CD4-positive, CD25-positive, alpha-beta regulatory T cell (primary cell): ENCODE data around the gene TLL1. TPM values are rescaled to one million over a fixed set of nuclear protein-coding genes. Genes with fewer than 3 reads are reported as not detected.

ENCODE experiments used
- ATAC-seq, 2 donors: fragments of 150-1000 bp; cut with Tn5 transposase; one replicate each; pipeline ENCODE4 v1.10.0; 2021; ENCODE audit warnings: low read depth in 2 of 2, moderate number of reproducible peaks in 2 of 2, moderate library complexity in 1 of 2
- DNase-seq, 3 donors: peaks; one replicate each; pipeline versions ENCODE4 v3.0.0 to v3.0.0-alpha.2; 2012 to 2022; ENCODE audit warnings: mixed read lengths in 1 of 3
- H3K27ac ChIP-seq: one replicate; pipeline ENCODE4 v1.7.0; 2013; ENCODE audit warnings: mild to moderate bottlenecking, low read length; ENCODE audit not compliant: insufficient read depth, poor library complexity, severe bottlenecking
- H3K27me3 ChIP-seq: one replicate; pipeline ENCODE4 v1.7.0; 2013; ENCODE audit warnings: low read length; ENCODE audit not compliant: control insufficient read depth, insufficient read depth
- H3K36me3 ChIP-seq: one replicate; pipeline ENCODE4 v1.7.0; 2013; ENCODE audit warnings: mild to moderate bottlenecking, low read length, moderate library complexity; ENCODE audit not compliant: control insufficient read depth, insufficient read depth
- H3K4me1 ChIP-seq: 2 replicates; pipeline ENCODE4 v1.7.0; 2013; ENCODE audit warnings: mild to moderate bottlenecking, low read length; ENCODE audit not compliant: insufficient read depth, control insufficient read depth, poor library complexity, severe bottlenecking
- H3K4me3 ChIP-seq: one replicate; pipeline ENCODE4 v1.7.0; 2013; ENCODE audit warnings: low read depth, mild to moderate bottlenecking, low read length, moderate library complexity
- H3K9me3 ChIP-seq, 2 experiments: 1 replicate in 1 of 2; 2 replicates in 1 of 2; pipeline ENCODE4 v1.7.0; 2013; ENCODE audit warnings: low read length in 2 of 2, mild to moderate bottlenecking in 1 of 2, moderate library complexity in 1 of 2; ENCODE audit not compliant: control insufficient read depth in 2 of 2
- H3K27ac Mint-ChIP-seq, 3 donors: one replicate each; pipeline ENCODE4 v1.8.0; 2020 to 2022; ENCODE audit warnings: mild to moderate bottlenecking in 3 of 3, mixed read lengths in 3 of 3, moderate library complexity in 2 of 3
- H3K27me3 Mint-ChIP-seq: one replicate; pipeline ENCODE4 v1.8.0; 2022; ENCODE audit warnings: mild to moderate bottlenecking, mixed read lengths
- H3K36me3 Mint-ChIP-seq: one replicate; pipeline ENCODE4 v1.8.0; 2020; ENCODE audit warnings: mixed read lengths
- H3K4me1 Mint-ChIP-seq, 4 donors: one replicate each; pipeline ENCODE4 v1.8.0; 2020 to 2022; ENCODE audit warnings: mixed read lengths in 4 of 4, mild to moderate bottlenecking in 1 of 4
- H3K4me3 Mint-ChIP-seq, 4 donors: one replicate each; pipeline ENCODE4 v1.8.0; 2020 to 2022; ENCODE audit warnings: mild to moderate bottlenecking in 4 of 4, mixed read lengths in 4 of 4, moderate library complexity in 3 of 4
- H3K9me3 Mint-ChIP-seq, 7 donors: one replicate each; pipeline ENCODE4 v1.8.0; 2020 to 2022; ENCODE audit warnings: mixed read lengths in 7 of 7, mild to moderate bottlenecking in 3 of 7, moderate library complexity in 2 of 7
- polyA plus RNA-seq, 4 donors: library from polyadenylated mRNA; unstranded; fragments of 300-500 nt; fragmentation: Illumina TruSeq; gene quantifications; one replicate each; pipeline ENCODE4 v1.2.3, GENCODE V29; 2021
- total RNA-seq: library from RNA; stranded (reverse); gene quantifications from one replicate; pipeline ENCODE4 v1.2.3, GENCODE V29; 2022

TLL1 gene
- total and polyA plus RNA-seq, 5 donors from 2014 or later: not detected

GRCh38 chr4:166034965-166035364 is 161.9 kb downstream of the TLL1 start:
- H3K27me3 Mint-ChIP-seq: peaks cover 1% of the 10 kb centered on the region
- H3K4me3 Mint-ChIP-seq: no peak overlapping the region
- H3K9me3 Mint-ChIP-seq: peaks cover 0 to 7% (median 0%) of the 10 kb centered on the region in 7 donors
- Histone ChIP-seq H3K36me3 (no peaks in the 10 kb centered on the region), H3K4me3 (no peak overlapping the region), H3K27me3 (no peaks in the 10 kb centered on the region), H3K27ac (no peak overlapping the region), H3K4me1 (no peaks in the 10 kb centered on the region), H3K9me3 (no peaks in the 10 kb centered on the region)
- H3K27ac Mint-ChIP-seq: no peak overlapping the region
- no peaks in the 10 kb centered on the region for H3K4me1 Mint-ChIP-seq
- H3K36me3 Mint-ChIP-seq: no peaks in the 10 kb centered on the region
- ATAC-seq (no peak), DNase-seq (no peak)

GRCh38 chr4:166039822-166040221 is 166.8 kb downstream of the TLL1 start:
- H3K27ac ChIP-seq: no peak overlapping the region

DNA sequence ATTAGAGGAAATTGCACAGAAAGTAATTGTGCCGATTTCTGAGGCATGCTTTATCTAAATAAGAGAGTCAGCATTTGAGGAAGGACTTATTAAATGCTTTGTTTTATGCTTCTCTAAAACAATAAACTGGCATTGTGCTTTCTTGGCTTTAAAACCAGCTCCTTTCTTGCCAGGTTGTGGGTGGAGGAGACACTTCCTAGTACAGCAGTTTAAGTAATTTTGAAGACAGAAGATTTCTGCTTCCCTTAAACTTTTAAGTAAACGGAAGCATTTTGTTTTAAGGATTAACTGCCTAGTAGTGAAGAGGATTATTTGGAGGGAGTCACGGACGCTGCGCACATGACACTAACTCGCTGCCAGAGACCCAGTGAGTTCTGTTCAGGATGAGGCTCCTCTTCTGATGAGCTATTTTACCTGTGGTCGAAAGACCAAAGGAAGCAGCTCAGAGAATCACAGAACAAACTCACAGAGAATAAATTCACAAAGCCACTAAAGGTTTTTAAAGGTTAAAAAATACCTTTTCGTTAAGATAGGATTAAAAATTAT is 169.5 kb downstream of the TLL1 start:
- no peak for DNase-seq
- no peak overlapping the region for H3K4me3 ChIP-seq

More at GRCh38 chr4:166039822-166040221, 166.8 kb downstream of the TLL1 start:
- ATAC-seq (no peak), DNase-seq (no peak)
- Histone ChIP-seq H3K9me3 (no peaks in the 10 kb centered on the region), H3K27me3 (no peaks in the 10 kb centered on the region), H3K4me3 (no peak overlapping the region), H3K36me3 (no peaks in the 10 kb centered on the region), H3K4me1 (no peaks in the 10 kb centered on the region)
- H3K27me3 Mint-ChIP-seq: no peaks in the 10 kb centered on the region
- no peak overlapping the region for H3K4me3 Mint-ChIP-seq
- peaks cover 0 to 4% (median 0%) of the 10 kb centered on the region in 4 donors for H3K4me1 Mint-ChIP-seq
- H3K27ac Mint-ChIP-seq: no peak overlapping the region
- H3K9me3 Mint-ChIP-seq: peaks cover 0 to 3% (median 0%) of the 10 kb centered on the region in 7 donors
- no peaks in the 10 kb centered on the region for H3K36me3 Mint-ChIP-seq

DNA sequence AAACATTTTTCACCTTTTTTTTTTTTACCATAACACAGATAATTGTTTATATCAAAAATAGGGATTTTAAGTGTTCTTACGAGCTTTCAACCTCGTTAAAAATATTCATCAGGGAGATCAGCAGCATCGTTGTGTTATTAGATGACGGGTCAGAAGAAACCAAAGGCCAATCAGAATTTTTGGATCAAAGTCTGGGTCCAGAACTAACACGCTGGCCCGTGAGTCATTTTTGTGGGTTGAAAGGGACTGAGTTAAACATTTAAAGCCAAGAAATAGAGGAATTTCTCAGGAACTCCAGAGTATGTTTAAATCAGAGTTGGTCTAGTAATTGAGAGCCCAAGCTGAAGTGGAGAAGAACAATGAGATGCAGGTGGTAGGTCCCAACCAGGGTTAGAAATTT is 170.8 kb downstream of the TLL1 start:
- H3K27me3 ChIP-seq: no peaks in the 10 kb centered on the region
- Mint-ChIP-seq H3K36me3 (no peaks in the 10 kb centered on the region), H3K4me3 (no peak overlapping the region), H3K4me1 (peaks cover 0 to 4% (median 0%) of the 10 kb centered on the region in 4 donors), H3K27me3 (no peaks in the 10 kb centered on the region), H3K9me3 (peaks cover 0 to 1% (median 0%) of the 10 kb centered on the region in 7 donors), H3K27ac (no peak overlapping the region)
- no peak overlapping the region for H3K27ac ChIP-seq
- no peak overlapping the region for H3K4me3 ChIP-seq
- H3K9me3 ChIP-seq: no peaks in the 10 kb centered on the region
- no peaks in the 10 kb centered on the region for H3K4me1 ChIP-seq
- ATAC-seq (no peak), DNase-seq (no peak)
- no peaks in the 10 kb centered on the region for H3K36me3 ChIP-seq

More for the DNA sequence above, 169.5 kb downstream of the TLL1 start:
- no peaks in the 10 kb centered on the region for H3K27me3 ChIP-seq
- ATAC-seq: no peak
- Mint-ChIP-seq H3K27me3 (no peaks in the 10 kb centered on the region), H3K9me3 (peaks cover 0 to 3% (median 0%) of the 10 kb centered on the region in 7 donors), H3K4me3 (no peak overlapping the region), H3K27ac (no peak overlapping the region), H3K4me1 (peaks cover 0 to 4% (median 0%) of the 10 kb centered on the region in 4 donors), H3K36me3 (no peaks in the 10 kb centered on the region)
- no peaks in the 10 kb centered on the region for H3K9me3 ChIP-seq
- no peaks in the 10 kb centered on the region for H3K4me1 ChIP-seq
- no peaks in the 10 kb centered on the region for H3K36me3 ChIP-seq
- H3K27ac ChIP-seq: no peak overlapping the region

- Mint-ChIP-seq H3K4me1 (peaks cover 0 to 4% (median 0%) of the 10 kb centered on the region in 4 donors), H3K27ac (no peak overlapping the region), H3K27me3 (no peaks in the 10 kb centered on the region), H3K9me3 (peaks cover 0 to 1% (median 0%) of the 10 kb centered on the region in 7 donors), H3K4me3 (no peak overlapping the region), H3K36me3 (no peaks in the 10 kb centered on the region)
- no peaks in the 10 kb centered on the region for H3K4me1 ChIP-seq
- no peaks in the 10 kb centered on the region for H3K27me3 ChIP-seq
- no peak for ATAC-seq
- no peak for DNase-seq
- no peaks in the 10 kb centered on the region for H3K36me3 ChIP-seq
- no peak overlapping the region for H3K27ac ChIP-seq
- no peak overlapping the region for H3K4me3 ChIP-seq
- no peaks in the 10 kb centered on the region for H3K9me3 ChIP-seq
Measured at GRCh38 chr4:166044871-166045270, 171.8 kb downstream of the TLL1 start.

- no peaks in the 10 kb centered on the region for H3K36me3 ChIP-seq
- no peaks in the 10 kb centered on the region for H3K9me3 ChIP-seq
- Mint-ChIP-seq H3K36me3 (no peaks in the 10 kb centered on the region), H3K27me3 (no peaks in the 10 kb centered on the region), H3K9me3 (peaks cover 0 to 4% (median 0%) of the 10 kb centered on the region in 7 donors), H3K4me3 (no peak overlapping the region), H3K4me1 (peaks cover 0 to 4% (median 0%) of the 10 kb centered on the region in 4 donors), H3K27ac (no peak overlapping the region)
- ATAC-seq (peak in 1 of 2 donors; percentile 62), DNase-seq (peak in 2 of 3 donors; percentile 26 to 30)
- H3K4me1 ChIP-seq: no peaks in the 10 kb centered on the region
- no peaks in the 10 kb centered on the region for H3K27me3 ChIP-seq
- peak overlapping the region; percentile 58 for H3K27ac ChIP-seq
- no peak overlapping the region for H3K4me3 ChIP-seq
Measured at GRCh38 chr4:166045457-166045856, 172.4 kb downstream of the TLL1 start.

DNA sequence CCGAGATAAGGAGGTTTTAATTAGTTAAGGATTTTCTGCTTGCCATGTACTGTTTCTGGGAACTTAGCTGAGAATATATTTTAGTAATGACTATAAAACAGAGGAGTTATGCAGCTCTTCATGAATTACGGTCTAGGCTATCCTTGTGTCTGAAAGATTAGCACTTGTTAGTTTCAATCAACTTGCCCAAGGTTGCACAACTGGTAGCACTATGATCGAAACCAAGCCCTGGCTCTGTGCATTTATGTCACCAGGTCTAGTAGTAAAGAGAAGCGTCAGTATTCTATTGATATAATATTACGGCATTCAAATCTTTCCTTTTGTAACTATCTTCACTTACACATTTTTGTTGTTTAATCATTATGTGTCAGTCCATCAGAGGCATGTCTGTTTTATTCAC is 176.0 kb downstream of the TLL1 start:
- no peak overlapping the region for H3K27ac Mint-ChIP-seq
- no peaks in the 10 kb centered on the region for H3K36me3 ChIP-seq
- H3K27me3 ChIP-seq: no peaks in the 10 kb centered on the region
- ATAC-seq (no peak), DNase-seq (no peak)
- no peaks in the 10 kb centered on the region for H3K9me3 ChIP-seq
- H3K9me3 Mint-ChIP-seq: peaks cover 0 to 4% (median 0%) of the 10 kb centered on the region in 7 donors
- no peaks in the 10 kb centered on the region for H3K4me1 ChIP-seq
- no peak overlapping the region for H3K27ac ChIP-seq
- H3K27me3 Mint-ChIP-seq: no peaks in the 10 kb centered on the region
- no peaks in the 10 kb centered on the region for H3K4me1 Mint-ChIP-seq
- no peaks in the 10 kb centered on the region for H3K36me3 Mint-ChIP-seq
- H3K4me3 ChIP-seq: no peak overlapping the region
- H3K4me3 Mint-ChIP-seq: no peak overlapping the region

DNA sequence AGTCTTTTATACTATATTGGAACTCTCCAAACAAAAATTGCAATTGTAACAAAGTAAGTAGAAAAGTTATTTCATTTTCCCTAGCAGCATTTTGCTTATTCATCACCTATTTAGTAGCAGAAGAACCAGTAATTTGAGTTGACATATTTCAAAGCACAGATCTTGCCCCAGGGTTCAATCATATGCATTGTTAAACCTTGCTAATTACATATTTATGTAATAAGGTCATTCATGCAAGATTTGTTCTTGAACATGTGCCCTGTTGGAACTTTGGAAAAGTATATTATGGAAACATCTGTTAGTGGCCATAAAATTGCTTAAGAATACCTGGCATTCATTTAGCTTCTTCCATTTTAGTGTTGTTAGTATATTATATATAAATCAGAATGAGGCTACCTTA is 191.7 kb downstream of the TLL1 start:
- Histone ChIP-seq H3K27ac (no peak overlapping the region), H3K9me3 (no peaks in the 10 kb centered on the region), H3K4me1 (no peaks in the 10 kb centered on the region), H3K36me3 (no peaks in the 10 kb centered on the region), H3K27me3 (no peaks in the 10 kb centered on the region), H3K4me3 (no peak overlapping the region)
- Mint-ChIP-seq H3K4me3 (no peak overlapping the region), H3K9me3 (peaks cover 0 to 3% (median 0%) of the 10 kb centered on the region in 7 donors), H3K27me3 (no peaks in the 10 kb centered on the region), H3K4me1 (no peaks in the 10 kb centered on the region), H3K27ac (no peak overlapping the region), H3K36me3 (no peaks in the 10 kb centered on the region)
- no peak for DNase-seq
- no peak for ATAC-seq
